ENCODE measurements around the gene MKNK1.

The MKNK1 gene

DNA sequence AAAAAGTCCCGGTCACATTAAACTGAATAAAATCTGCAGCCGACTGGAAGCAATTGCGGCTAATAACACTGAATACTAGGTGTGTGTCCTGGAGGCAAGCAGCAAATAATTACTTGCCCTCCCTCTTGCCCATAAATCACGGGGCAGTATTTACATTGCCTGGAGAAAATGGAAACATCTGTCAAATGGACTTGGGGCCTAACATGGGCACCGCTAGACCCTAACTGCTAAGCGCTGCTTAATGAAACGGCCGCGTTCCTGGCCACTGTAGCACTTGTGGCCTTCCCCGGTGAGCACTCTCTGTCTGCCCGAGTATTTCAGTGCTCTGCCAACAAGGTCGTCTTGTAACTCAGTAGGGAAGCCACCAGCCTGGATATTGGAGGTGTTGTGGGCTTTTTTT, 28.8 kb downstream of the MKNK1 start:
- no peak for DNase-seq (ENCODE audit: insufficient read length, low spot score)
- no peak for FAIRE-seq
- TF ChIP-seq, protein P1, sequence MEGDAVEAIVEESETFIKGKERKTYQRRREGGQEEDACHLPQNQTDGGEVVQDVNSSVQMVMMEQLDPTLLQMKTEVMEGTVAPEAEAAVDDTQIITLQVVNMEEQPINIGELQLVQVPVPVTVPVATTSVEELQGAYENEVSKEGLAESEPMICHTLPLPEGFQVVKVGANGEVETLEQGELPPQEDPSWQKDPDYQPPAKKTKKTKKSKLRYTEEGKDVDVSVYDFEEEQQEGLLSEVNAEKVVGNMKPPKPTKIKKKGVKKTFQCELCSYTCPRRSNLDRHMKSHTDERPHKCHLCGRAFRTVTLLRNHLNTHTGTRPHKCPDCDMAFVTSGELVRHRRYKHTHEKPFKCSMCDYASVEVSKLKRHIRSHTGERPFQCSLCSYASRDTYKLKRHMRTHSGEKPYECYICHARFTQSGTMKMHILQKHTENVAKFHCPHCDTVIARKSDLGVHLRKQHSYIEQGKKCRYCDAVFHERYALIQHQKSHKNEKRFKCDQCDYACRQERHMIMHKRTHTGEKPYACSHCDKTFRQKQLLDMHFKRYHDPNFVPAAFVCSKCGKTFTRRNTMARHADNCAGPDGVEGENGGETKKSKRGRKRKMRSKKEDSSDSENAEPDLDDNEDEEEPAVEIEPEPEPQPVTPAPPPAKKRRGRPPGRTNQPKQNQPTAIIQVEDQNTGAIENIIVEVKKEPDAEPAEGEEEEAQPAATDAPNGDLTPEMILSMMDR (IDR thresholded peaks at IDR 0.05; ENCODE audit: insufficient read depth, missing control alignments) = no peak

DNA sequence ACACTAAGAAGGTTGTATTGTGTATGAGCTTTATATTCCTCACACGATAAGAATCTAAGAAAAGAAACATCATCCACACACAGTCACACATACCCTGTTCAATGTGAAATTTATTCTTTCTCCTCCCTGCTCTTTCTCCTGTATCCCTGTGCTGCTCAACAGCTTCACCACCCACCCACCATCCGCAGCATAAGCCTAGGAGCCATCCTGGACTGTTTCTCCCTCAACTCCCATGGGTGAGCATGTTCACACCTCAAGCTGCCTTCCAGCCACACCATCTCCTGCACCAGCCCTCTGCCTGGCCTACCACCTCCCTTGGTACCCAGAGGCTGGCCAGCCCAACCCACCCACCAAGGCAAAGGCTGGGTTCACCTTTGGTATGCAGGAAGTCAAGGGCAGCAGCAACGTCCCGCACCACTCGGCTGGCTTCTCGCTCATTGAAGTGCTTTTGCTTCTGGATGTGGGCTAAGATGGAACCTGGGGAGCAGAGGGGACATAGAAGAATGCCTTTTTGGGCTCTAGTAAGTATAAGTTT, 32.3 kb downstream of the MKNK1 start:
- FAIRE-seq = no peak
- DNase-seq (ENCODE audit: insufficient read length, low spot score) = no peak
- TF ChIP-seq, protein P1 (IDR thresholded peaks at IDR 0.05; ENCODE audit: insufficient read depth, missing control alignments) = no peak

DNA sequence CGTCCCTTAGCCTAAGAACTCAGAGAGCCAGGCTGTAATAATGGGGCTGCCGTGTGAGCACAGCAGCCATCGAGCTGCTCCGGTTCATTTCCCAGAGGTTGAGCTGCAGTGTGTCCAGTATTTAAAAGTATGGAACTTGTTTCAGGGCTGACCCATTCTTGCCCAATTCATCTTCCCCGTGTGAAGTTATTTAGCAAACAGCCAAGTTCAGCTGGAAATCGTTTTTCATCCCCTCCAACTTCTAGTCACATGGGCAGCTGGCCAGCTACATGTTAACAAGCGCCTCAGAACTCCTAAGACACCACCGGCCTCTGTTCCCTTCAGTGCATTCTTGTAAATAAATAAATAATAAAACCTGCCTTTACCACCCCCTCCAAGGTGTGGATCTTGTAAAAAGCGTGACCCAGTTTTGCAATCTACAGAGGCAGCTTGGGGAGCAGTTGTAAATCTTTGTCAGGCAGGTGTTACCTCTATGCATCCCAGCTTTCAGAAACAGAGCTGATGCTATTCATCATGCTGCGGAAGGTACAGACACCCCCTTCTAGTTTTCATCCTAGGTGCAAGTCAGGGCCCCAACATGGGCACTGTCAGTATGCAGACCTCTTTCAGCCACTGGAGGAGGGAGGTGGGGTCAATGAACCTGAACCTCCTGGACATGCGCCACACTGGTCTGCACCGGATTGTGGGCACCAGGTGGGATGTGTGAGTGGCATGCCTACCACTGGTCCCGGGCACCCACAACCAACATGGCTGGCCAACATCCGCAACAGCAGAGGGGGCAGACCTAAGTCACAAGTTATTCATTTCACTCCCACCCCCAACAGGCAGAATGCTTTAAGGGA, 34.0 kb downstream of the MKNK1 start:
- DNase-seq (ENCODE audit: insufficient read length, low spot score) (no peak), FAIRE-seq (no peak)
- TF ChIP-seq, protein P1 (IDR thresholded peaks at IDR 0.05; ENCODE audit: insufficient read depth, missing control alignments) = no peak

DNA sequence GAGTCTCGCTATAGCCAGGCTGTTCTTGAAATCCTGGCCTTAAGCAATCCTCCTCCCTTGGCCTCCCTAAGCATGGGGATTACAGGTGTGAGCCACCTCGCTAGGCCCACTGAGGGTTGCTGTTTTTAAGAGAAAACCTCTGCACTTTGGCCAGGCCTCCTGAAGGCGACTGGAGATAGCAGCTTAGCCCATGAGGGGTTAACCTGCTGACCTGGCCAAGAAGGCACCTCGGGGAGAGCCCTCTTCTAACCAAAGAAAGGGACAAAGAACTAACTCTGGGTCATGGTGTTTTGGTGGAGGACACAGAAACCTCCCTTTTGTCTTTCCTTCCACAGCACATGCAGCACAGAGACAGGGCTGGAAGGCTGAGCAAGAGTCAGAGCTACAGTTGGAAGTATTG, 35.0 kb downstream of the MKNK1 start:
- TF ChIP-seq, protein P1 (IDR thresholded peaks at IDR 0.05; ENCODE audit: insufficient read depth, missing control alignments) = no peak
- no peak for DNase-seq (ENCODE audit: insufficient read length, low spot score)

DNA sequence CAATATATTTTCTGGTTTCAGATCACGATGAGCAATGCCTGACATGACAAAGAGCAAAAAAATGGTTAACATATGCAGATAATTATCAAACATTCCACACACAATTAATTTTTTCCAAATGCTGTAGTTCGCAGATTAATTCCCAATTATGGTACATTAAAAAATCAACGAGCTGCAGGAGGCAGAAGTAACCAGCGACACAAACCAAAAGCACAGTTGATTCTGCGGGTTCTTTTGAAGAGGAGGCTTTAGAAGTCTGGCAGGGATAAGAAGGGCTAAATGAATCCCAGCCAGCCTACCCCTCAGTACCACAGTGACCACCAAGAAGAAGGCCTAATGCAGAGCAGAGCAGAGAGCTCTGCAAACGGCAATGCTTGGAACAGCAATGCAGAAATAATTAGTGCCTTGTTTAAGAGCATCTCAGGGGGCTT, 35.6 kb downstream of the MKNK1 start:
- FAIRE-seq (no peak), DNase-seq (ENCODE audit: insufficient read length, low spot score) (no peak)
- TF ChIP-seq, protein P1 (IDR thresholded peaks at IDR 0.05; ENCODE audit: insufficient read depth, missing control alignments) = no peak

More for the DNA sequence above, 35.0 kb downstream of the MKNK1 start:
- FAIRE-seq = no peak

DNA sequence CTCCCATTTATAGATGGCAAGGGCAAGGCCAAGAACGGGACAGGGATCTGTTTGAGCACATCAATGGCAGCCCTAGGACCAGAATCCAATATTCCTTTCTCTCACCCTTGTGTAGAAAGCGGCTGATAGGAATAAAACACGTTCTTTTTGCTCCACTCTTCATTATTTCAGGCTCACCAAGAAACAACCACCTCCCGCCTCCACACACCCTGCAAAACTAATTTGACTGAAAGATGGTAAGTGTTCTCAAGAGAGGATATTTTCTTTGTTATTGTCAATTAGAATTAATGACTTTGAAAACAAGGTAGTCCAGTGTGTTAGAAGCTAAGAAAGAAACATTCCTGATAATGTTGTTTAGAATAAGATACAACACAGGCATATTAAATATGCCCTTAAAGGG, 40.7 kb downstream of the MKNK1 start:
- TF ChIP-seq, protein P1 (IDR thresholded peaks at IDR 0.05; ENCODE audit: insufficient read depth, missing control alignments) = no peak
- FAIRE-seq (no peak), DNase-seq (ENCODE audit: insufficient read length, low spot score) (no peak)

DNA sequence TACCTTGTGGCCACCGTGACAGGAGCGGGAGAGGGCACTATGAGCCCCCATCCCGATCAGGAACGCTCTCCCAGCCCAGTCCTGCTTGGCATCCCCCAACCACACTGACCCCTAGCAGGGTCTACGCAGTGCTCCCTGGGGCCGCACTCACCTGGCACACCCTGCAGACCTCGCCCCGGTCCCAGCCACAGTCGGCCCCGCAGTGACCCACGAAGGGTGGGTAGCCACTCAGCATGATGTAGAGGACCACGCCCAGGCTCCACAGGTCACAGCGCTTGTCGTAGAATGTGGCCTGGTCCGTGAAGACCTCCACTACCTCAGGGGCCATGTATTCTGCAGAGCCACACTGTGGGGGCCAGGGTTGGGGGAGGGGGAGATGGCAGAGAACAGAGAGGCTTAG, 41.6 kb downstream of the MKNK1 start:
- TF ChIP-seq, protein P1 (IDR thresholded peaks at IDR 0.05; ENCODE audit: insufficient read depth, missing control alignments) = no peak
- FAIRE-seq (no peak), DNase-seq (ENCODE audit: insufficient read length, low spot score) (no peak)
